ENCODE results near the gene SPATA6. TPM values are rescaled to one million over a fixed set of nuclear protein-coding genes. Genes with fewer than 3 reads are reported as not detected.

The SPATA6 gene
- total and polyA plus RNA-seq, 2 donors (not counting 3 experiments of a cell fraction or from before 2014, with no cell fraction given) = 0.79 to 4.9 TPM

DNA sequence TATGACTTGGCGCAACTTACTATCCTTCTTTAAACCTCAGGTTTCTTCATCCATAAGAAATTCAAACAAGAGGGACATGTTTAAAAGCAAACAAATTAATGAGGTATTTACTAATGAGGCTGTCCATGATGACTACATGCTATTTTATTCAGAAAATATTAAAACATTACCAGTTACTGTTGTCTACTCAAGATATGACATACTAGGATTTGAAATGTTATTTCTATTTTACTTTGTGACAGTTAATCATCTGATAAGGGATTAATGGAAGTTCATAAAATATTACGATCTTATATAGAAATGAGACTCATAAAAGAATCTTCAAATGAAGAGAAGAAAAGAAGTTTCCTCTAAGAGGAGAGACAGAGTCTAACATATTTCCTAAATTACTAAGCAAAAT is 80.1 kb downstream of the SPATA6 start:
- Histone ChIP-seq H3K9me1 (replicated peaks; ENCODE audit: control insufficient read depth, extremely low read depth, insufficient read depth, low read length) (no peaks in the 10 kb centered on the region), H3K27me3 (ENCODE audit: control insufficient read depth in 2 of 2, insufficient read depth in 2 of 2, low read length in 2 of 2) (no peaks in the 10 kb centered on the region), H3K9ac (replicated peaks; ENCODE audit: extremely low read depth, insufficient read depth, low read length) (no peak overlapping the region), H3K27ac (ENCODE audit: insufficient read depth, low read depth, low read length) (no peak overlapping the region), H3K4me1 (ENCODE audit: control insufficient read depth, extremely low read depth, insufficient read depth, low read length) (no peaks in the 10 kb centered on the region), H3K4me2 (ENCODE audit: insufficient read depth, low read length) (no peak overlapping the region), H3K4me3 (replicated peaks in 1 of 3; ENCODE audit: insufficient read depth in 1 of 3, low read depth in 1 of 3, low read length in 3 of 3) (no peak overlapping the region), H3K79me2 (ENCODE audit: control insufficient read depth, insufficient read depth, low read length) (no peaks in the 10 kb centered on the region), H3K36me3 (ENCODE audit: control insufficient read depth in 2 of 2, extremely low read depth in 1 of 2, insufficient read depth in 2 of 2, low read length in 2 of 2) (no peaks in the 10 kb centered on the region), H3K9me3 (replicated peaks; ENCODE audit: control insufficient read depth, insufficient read depth, low read length) (no peaks in the 10 kb centered on the region), H4K20me1 (replicated peaks; ENCODE audit: control insufficient read depth, extremely low read depth, insufficient read depth, low read length) (no peaks in the 10 kb centered on the region), H2AFZ (ENCODE audit: low read depth, low read length) (no peak overlapping the region)
- intact Hi-C loops (cut with micrococcal nuclease) (no loop called here), dilution Hi-C loops (cut with MboI; ENCODE audit: extremely low pct_ligation_motif_present, low sequenced_read_pairs) (no loop called here)
- ChIA-PET CTCF (interaction anchor here (1.3 kb wide), 1 partner anchor 58 kb away, joined by 3 read pairs; no protein-coding TSS in a partner anchor), POLR2A (no interaction called here)
- DNase-seq (ENCODE audit: low read depth, low spot score) (no peak), FAIRE-seq (no peak)
- no TSS peak for BruUV-seq (replicated peaks)
- TF ChIP-seq MYC (IDR thresholded peaks at IDR 0.05; ENCODE audit: low read depth, low read length) (no peak), MAX (IDR thresholded peaks at IDR 0.05; ENCODE audit: insufficient read depth, insufficient read length) (no peak), POLR2A (IDR thresholded peaks at IDR 0.05; ENCODE audit: low read depth, low read length) (no peak), CTCF (IDR thresholded peaks at IDR 0.05; ENCODE audit: extremely low read depth in 1 of 2, insufficient read depth in 1 of 2, low read depth in 1 of 2, low read length in 2 of 2) (no peak)

DNA sequence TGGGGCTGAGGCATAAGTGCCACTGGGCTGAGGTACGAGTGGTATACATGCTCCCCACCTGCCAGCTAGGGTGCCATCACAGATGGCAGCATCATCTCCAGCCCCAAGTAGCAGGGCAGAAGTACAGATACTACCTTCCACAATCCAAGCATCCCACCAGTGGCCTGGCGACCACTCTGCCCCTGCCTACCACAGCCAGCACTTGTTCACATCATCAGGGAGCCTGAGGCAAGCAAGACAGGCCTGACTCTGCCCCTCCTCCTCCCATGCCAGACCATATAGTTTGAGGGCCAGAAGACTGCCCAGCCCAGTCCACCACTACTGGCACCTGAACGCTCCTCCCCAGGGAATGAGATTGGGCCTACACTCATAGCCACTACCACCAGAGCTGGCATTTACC is 84.6 kb downstream of the SPATA6 start:
- Histone ChIP-seq H3K4me1 (ENCODE audit: control insufficient read depth, extremely low read depth, insufficient read depth, low read length) (no peaks in the 10 kb centered on the region), H3K36me3 (ENCODE audit: control insufficient read depth in 2 of 2, extremely low read depth in 1 of 2, insufficient read depth in 2 of 2, low read length in 2 of 2) (no peaks in the 10 kb centered on the region), H3K9me3 (replicated peaks; ENCODE audit: control insufficient read depth, insufficient read depth, low read length) (no peaks in the 10 kb centered on the region), H3K27me3 (ENCODE audit: control insufficient read depth in 2 of 2, insufficient read depth in 2 of 2, low read length in 2 of 2) (no peaks in the 10 kb centered on the region), H3K79me2 (ENCODE audit: control insufficient read depth, insufficient read depth, low read length) (no peaks in the 10 kb centered on the region), H2AFZ (ENCODE audit: low read depth, low read length) (no peak overlapping the region), H3K27ac (ENCODE audit: insufficient read depth, low read depth, low read length) (no peak overlapping the region), H3K9ac (replicated peaks; ENCODE audit: extremely low read depth, insufficient read depth, low read length) (no peak overlapping the region), H3K4me3 (replicated peaks in 1 of 3; ENCODE audit: insufficient read depth in 1 of 3, low read depth in 1 of 3, low read length in 3 of 3) (no peak overlapping the region), H3K4me2 (ENCODE audit: insufficient read depth, low read length) (no peak overlapping the region), H4K20me1 (replicated peaks; ENCODE audit: control insufficient read depth, extremely low read depth, insufficient read depth, low read length) (no peaks in the 10 kb centered on the region), H3K9me1 (replicated peaks; ENCODE audit: control insufficient read depth, extremely low read depth, insufficient read depth, low read length) (no peaks in the 10 kb centered on the region)
- TF ChIP-seq MYC (IDR thresholded peaks at IDR 0.05; ENCODE audit: low read depth, low read length) = no peak
- TF ChIP-seq MAX (IDR thresholded peaks at IDR 0.05; ENCODE audit: insufficient read depth, insufficient read length) = no peak
- ChIA-PET CTCF (no interaction called here), POLR2A (no interaction called here)
- DNase-seq (ENCODE audit: low read depth, low spot score) = no peak
- no peak for FAIRE-seq
- dilution Hi-C loops (cut with MboI; ENCODE audit: extremely low pct_ligation_motif_present, low sequenced_read_pairs) (no loop called here), intact Hi-C loops (cut with micrococcal nuclease) (no loop called here)
- BruUV-seq (replicated peaks) = no TSS peak
